Islet of Langerhans (tissue), 1 donor: Measurements from ENCODE around the gene MAP2K4.

Source experiments
- FAIRE-seq: peaks from one replicate; lab custom pipeline; 2011; peaks lifted over from hg19 to GRCh38; lab: Jason Lieb, UNC

Gene MAP2K4

GRCh38 chr17:12089809-12090384 lies 69.2 kb downstream of the MAP2K4 start:
- FAIRE-seq: no peak

DNA sequence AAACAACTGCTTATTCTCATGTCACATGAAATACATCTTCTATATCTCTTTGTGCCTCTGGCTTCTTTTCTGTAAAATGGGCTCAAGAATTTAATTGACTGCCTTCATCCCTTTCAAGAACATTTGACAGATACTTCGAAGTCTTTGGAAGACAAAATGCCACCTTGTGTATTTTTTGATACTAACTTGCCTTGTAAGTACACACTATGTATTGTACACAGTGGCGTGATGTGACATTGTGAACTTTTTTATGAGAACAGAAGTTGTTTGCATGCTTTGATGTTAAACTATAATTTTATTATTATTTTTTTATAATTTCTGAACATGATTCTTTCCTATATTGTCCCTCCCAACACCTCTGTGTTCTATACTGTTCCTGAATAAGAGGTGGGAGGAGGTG lies 73.7 kb downstream of the MAP2K4 start:
- no peak for FAIRE-seq

DNA sequence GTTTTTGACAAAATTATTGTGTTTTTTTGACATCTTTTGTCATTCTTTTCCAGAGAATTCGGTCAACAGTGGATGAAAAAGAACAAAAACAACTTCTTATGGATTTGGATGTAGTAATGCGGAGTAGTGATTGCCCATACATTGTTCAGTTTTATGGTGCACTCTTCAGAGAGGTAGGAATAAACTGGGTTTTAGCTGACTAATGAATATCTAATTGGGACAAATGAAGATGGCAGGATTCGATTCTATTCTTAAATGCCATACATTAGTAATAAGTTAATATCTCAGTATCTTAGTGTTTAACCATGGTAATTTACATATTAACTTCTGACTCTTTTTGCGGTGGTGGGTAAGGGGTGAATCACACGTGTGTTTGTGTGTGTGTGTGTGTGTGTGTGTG lies 74.8 kb downstream of the MAP2K4 start:
- no peak for FAIRE-seq

DNA sequence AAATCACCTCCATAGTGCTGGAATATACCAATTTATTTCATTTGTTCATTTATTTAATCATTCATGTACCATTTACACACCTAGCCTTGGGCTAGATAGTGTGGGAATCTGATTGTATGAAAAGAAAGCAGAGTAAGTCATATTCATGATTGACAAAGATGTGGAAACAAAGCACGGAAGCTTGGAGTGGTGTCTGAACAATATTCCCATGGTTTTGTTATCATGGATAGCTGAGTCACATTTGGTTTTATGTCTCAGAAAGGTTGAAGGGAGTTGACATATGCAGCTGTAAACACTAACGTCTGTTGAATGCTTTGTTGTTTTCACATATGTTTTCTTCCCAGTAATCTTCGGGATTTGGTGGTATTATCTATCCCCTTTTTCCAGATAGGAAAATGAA lies 76.6 kb downstream of the MAP2K4 start:
- no peak for FAIRE-seq

DNA sequence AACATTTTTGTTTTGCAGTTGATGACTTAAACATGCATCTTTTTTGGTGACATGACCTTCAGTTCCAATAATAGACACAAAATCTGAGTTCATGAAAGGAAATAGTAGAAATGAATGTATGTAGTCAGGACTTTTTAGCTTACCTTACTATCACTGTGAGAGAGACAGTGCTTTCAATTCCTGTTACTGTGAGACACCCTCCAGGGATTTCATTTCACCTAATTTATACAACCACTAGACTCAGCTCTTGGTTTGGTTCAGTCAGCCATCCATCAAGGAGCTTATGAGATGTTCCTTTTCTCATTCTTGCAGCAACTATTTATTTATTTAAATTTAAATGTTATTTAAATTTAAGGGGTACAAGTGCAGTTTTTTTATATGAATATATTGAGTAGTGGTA lies 77.9 kb downstream of the MAP2K4 start:
- FAIRE-seq: no peak

DNA sequence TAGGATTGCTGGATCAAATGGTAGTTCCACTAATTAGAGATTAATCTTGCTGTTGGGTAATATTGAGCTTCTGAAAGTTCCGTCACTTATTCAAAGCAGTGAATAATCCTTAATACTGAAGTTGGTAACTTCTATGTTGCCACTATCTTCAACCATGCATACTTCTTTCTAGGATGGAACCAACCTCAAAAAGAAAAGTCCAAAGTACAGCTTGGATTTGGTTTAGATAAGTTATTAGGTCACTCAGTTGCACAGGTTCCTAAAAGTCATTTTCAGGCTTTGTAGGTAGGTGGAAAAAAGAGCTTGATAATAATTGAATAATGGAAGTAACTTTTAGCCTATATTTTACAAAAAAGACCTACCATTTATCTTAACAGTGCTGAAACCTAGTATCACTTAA lies 78.7 kb downstream of the MAP2K4 start:
- peak; percentile 88 for FAIRE-seq

- FAIRE-seq: no peak
Observed at GRCh38 chr17:12104831-12105230, 84.2 kb downstream of the MAP2K4 start.

GRCh38 chr17:12107905-12108304 lies 87.2 kb downstream of the MAP2K4 start:
- FAIRE-seq: peak; percentile 98

DNA sequence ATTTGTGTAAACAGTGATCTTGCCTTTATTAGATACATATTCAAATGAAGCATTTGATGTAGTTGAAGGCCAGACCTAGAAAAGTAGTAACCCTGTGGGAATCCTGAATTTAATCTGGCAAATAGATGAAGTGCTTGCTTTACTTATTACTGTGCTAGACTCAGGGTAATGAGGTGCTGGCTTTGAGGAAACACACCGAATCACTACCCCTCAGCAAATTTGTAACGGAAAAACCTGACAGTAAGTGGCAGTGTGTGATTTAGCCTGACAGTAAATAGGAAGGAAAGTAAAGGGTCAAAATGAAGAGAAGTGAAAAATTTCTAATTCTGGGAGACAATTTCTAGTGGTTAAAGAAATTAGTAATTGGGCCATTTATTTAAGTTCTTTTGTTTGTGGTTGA lies 90.2 kb downstream of the MAP2K4 start:
- FAIRE-seq: peak; percentile 73

GRCh38 chr17:12113156-12113555 lies 92.5 kb downstream of the MAP2K4 start:
- no peak for FAIRE-seq

GRCh38 chr17:12114686-12115418 lies 94.2 kb downstream of the MAP2K4 start:
- FAIRE-seq: no peak

GRCh38 chr17:12116143-12116542 lies 95.5 kb downstream of the MAP2K4 start:
- peak; percentile 58 for FAIRE-seq

GRCh38 chr17:12118617-12119016 lies 97.9 kb downstream of the MAP2K4 start:
- FAIRE-seq: no peak

DNA sequence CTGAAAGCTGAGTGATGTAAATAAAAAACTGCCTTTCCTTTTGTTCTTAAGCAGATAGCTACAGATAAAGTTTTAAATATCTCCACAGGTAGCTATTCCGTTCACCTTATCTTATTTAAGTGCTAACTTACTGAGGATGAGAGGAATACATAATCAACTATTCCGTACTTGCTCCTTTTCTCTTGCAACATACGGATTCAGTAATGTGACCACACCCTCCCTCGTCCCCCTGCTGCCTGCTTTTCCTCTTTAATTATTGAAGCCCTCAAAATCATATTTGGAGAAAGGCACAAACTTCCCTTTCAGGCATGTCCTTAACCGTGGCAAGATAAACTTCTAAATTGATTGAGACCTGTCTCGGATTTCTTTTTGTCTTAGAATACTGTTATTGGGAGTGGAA lies 101.4 kb downstream of the MAP2K4 start:
- no peak for FAIRE-seq

DNA sequence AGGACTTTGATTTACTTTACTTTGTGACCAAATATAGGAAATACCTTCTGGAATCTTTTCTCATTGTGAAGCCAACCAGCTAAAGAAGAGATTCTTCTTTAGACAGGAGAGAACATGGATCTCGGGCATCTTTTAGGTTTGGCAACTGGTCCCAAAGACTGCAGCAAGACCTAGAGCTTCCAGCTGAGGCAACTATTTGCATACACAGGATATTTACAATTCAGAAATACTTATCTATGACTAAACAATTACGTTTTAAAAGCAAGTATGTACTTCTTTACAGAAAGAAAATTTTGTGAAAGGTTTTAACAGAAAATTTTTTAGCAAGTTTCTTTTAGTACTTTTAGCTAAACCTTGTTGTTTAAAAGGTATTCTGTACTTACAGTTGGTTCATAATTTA lies 106.5 kb downstream of the MAP2K4 start:
- FAIRE-seq: no peak

- no peak for FAIRE-seq
Observed at GRCh38 chr17:12127667-12128066, 107.0 kb downstream of the MAP2K4 start.

- FAIRE-seq: no peak
Observed at GRCh38 chr17:12128946-12129345, 108.3 kb downstream of the MAP2K4 start.

- no peak for FAIRE-seq
Observed at GRCh38 chr17:12133183-12133582, 112.5 kb downstream of the MAP2K4 start.

- FAIRE-seq: no peak
Observed at GRCh38 chr17:12134101-12134500, 113.4 kb downstream of the MAP2K4 start.

GRCh38 chr17:12134587-12134986 lies 113.9 kb downstream of the MAP2K4 start:
- FAIRE-seq: no peak

DNA sequence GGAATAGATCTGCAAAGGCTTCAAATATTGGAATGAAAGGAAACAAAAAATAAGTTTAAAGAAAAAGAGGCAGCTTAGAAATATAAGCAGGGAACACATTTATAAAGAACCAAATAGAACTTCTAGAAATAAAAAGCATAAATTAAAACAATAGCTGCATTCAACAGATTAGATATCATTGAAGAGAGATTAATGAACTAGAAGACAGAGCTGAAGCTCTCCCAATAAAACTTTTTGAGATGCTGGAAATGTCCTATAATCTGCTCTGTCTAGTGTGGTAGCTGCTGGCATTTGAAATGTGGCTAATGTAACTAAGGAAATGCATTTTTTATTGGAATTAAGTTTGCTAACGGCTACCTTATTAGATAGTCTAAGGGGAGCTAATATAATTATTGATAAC lies 115.6 kb downstream of the MAP2K4 start:
- no peak for FAIRE-seq

- FAIRE-seq: peak; percentile 21
Observed at GRCh38 chr17:12136646-12137045, 116.0 kb downstream of the MAP2K4 start.

DNA sequence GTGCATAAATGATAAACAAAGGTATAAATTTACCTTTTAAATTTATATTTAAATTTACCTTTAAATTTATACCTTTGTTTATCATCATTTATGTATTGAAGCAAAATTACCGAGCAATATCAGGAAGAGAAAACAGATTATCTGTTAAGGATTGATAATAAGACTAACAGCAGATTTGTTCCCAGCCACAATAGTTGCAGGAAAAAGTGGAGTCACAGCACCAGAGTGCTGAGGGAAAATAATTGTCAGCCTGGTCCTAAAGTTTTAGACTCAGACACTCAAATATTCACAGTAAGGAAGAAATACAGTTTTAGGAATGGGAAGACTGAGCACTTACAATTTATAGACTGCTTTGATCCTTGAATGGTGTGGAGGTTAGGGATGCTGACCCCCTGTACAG lies 117.2 kb downstream of the MAP2K4 start:
- FAIRE-seq: no peak

- no peak for FAIRE-seq
Observed at GRCh38 chr17:12140685-12141084, 120.0 kb downstream of the MAP2K4 start.
